ENCODE measurements around the gene MC1R. TPM values are rescaled to one million over a fixed set of nuclear protein-coding genes. Genes with fewer than 3 reads are reported as not detected.

Gene MC1R
- total RNA-seq, 2 experiments from 2014 or later = 2.0 to 2.5 TPM

DNA sequence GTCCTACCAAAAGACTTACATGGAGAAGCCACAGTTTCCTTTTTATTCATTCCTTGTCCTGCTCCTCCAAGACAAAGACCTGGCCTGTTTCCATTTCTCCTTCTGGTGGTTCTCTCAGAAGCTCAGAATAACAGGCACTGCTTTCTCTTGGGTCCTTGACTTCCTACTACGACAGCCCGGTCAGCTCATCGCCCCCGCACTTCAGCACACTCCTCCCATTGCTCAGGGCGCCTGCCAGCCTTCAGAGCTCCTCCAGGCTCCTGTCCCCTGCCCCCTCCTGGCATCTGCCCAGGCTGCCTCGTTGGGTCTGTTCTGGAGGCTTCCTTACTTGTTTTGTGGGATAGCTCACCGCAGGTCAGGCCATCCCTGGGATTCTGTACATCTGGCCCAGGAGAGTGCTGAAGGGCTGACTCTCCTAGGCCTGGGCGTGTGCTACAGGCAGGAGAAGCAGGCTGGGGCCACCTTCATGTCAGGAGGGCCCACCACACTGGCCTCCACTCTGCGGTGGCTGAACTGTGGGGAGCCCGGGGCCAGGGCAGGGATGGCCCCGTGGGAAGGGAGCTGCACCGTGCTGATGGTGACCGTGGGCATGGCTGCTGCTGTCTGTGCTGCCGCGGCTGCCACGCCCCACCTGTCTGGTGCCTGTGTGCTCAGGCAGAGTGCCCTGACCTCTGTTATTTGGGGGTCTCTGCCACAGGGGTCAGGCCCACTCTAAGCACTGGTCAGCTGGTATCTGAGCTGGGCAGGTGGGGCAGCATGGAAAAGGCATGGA is 27.6 kb upstream of the MC1R start:
- TF ChIP-seq, protein P1, sequence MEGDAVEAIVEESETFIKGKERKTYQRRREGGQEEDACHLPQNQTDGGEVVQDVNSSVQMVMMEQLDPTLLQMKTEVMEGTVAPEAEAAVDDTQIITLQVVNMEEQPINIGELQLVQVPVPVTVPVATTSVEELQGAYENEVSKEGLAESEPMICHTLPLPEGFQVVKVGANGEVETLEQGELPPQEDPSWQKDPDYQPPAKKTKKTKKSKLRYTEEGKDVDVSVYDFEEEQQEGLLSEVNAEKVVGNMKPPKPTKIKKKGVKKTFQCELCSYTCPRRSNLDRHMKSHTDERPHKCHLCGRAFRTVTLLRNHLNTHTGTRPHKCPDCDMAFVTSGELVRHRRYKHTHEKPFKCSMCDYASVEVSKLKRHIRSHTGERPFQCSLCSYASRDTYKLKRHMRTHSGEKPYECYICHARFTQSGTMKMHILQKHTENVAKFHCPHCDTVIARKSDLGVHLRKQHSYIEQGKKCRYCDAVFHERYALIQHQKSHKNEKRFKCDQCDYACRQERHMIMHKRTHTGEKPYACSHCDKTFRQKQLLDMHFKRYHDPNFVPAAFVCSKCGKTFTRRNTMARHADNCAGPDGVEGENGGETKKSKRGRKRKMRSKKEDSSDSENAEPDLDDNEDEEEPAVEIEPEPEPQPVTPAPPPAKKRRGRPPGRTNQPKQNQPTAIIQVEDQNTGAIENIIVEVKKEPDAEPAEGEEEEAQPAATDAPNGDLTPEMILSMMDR (IDR thresholded peaks at IDR 0.05) = no peak
- Mint-ChIP-seq H3K4me3 (no peak overlapping the region), H3K27ac (no peak overlapping the region), H3K27me3 (no peaks in the 10 kb centered on the region), H3K9me3 (no peaks in the 10 kb centered on the region), H3K4me1 (ENCODE audit: low read depth) (peaks cover 12% of the 10 kb centered on the region), H3K36me3 (ENCODE audit: low read depth) (peaks cover 35% of the 10 kb centered on the region)
- ChIA-PET CTCF (no interaction called here), POLR2A (interaction anchor here (0.7 kb wide), 1 partner anchor 18 kb away, joined by 4 read pairs; the partner anchor contains the start of gene TCF25)
- ATAC-seq = no peak
- intact Hi-C loops (cut with micrococcal nuclease) = no loop called here
- no peak for DNase-seq

DNA sequence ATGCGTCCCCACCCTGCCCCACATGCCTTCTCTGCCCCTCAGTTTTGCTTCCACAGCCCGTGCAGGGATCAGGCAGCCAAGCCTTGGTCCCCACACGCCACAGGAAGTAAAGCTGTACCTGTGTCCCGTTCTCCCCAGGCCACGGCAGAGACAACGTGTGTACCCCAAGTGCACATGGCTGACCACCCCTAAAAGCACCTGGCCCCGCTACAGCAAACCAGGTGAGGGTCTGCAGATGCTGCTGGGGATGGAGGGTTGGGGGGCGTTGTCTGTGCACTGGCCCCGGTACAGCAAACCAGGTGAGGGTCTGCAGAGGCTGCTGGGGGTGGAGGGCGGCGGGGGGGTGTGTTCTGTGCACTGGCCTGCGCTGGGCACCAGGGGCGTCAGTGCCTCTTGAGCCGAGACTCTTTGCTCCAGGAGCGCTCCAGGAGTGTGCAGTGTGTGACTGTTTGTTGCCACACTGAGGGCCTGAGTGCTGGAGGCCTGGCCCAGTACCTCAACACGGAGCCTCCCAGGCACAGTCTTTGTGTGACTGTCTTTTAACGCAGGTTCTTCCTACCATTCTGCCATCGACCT is 26.5 kb upstream of the MC1R start:
- ChIA-PET POLR2A (no interaction called here), CTCF (no interaction called here)
- intact Hi-C loops (cut with micrococcal nuclease) = no loop called here
- TF ChIP-seq, protein P1 (IDR thresholded peaks at IDR 0.05) = no peak
- Mint-ChIP-seq H3K4me1 (ENCODE audit: low read depth) (peaks cover 12% of the 10 kb centered on the region), H3K36me3 (ENCODE audit: low read depth) (peaks cover 33% of the 10 kb centered on the region), H3K27ac (no peak overlapping the region), H3K27me3 (no peaks in the 10 kb centered on the region), H3K4me3 (no peak overlapping the region), H3K9me3 (no peaks in the 10 kb centered on the region)
- no peak for DNase-seq
- no peak for ATAC-seq

DNA sequence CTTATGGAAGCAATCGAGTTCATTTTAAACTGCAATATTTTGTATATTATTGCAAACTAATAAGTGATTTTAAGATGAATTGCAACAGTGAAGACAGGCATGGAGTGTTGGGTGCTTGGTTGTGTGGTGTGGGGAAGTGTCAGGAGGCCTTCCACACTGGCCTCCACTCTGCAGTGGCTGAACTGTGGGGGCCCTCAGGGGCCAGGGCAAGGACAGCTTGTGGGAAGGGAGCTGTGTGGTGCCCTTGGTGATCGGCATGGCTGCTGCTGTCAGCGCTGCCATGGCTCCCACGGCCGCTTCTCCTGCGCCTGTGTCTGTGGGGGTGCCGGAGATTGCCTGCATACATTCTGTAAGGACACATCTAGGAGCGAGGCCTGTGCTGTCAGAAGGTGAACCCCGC is 26.0 kb upstream of the MC1R start:
- POLR2A ChIA-PET = no interaction called here
- Mint-ChIP-seq H3K27me3 (no peaks in the 10 kb centered on the region), H3K4me3 (no peak overlapping the region), H3K27ac (no peak overlapping the region), H3K9me3 (no peaks in the 10 kb centered on the region), H3K36me3 (ENCODE audit: low read depth) (peaks cover 29% of the 10 kb centered on the region), H3K4me1 (ENCODE audit: low read depth) (peaks cover 12% of the 10 kb centered on the region)
- DNase-seq (no peak), ATAC-seq (no peak)
- intact Hi-C loops (cut with micrococcal nuclease) = no loop called here
- CTCF ChIA-PET = no interaction called here
- TF ChIP-seq, protein P1 (IDR thresholded peaks at IDR 0.05) = no peak

DNA sequence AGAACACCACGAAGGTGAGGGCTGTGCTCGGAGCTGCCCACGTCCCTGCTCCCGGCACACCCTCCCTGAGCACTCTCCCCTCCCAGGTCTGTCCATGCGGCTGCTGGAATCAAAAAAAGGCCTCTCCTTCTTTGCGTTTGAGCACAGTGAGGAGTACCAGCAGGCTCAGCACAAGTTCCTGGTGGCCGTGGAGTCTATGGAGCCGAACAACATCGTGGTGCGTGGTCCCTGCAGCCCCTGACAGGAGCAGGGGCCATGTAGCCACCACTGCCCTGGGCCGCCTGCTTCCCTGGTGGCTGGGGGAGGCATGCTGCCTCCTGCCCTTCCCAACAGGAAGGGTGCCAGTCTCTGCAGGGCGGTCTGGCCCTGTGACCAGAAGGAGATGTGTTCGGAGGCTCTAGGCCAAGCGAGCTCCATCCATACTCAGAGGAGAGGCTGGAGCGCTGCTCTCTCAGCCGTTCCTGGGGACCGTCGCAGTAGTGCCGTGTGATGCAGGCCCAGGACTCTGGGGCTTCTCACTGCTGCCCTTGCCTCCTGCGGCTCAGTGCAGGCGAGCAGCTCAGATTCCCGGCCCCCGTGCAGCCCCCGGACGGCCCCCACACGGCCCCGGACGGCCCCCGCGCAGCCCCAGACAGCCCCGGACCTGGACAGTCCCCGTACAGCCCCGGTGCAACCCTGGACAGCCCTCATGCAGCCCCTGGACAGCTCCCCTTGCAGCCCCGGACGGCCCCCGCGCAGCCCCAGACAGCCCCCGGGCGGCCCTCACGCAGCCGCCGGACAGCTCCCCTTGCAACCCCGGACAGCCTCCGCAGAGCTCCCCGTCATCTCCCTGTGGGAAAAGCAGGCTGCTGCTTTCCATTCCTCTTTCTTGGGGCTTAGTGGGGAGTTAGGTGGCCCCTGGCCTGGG is 24.8 kb upstream of the MC1R start:
- intact Hi-C loops (cut with micrococcal nuclease) = no loop called here
- H3K36me3 Mint-ChIP-seq (ENCODE audit: low read depth) = peaks cover 25% of the 10 kb centered on the region
- no peak overlapping the region for H3K4me3 Mint-ChIP-seq
- TF ChIP-seq, protein P1 (IDR thresholded peaks at IDR 0.05) = no peak
- no peak overlapping the region for H3K27ac Mint-ChIP-seq
- CTCF ChIA-PET = interaction anchor here (1.0 kb wide), 1 partner anchor 16 kb away, joined by 3 read pairs; no protein-coding TSS in a partner anchor
- POLR2A ChIA-PET = interaction anchor here (1.1 kb wide), 2 partner anchors 10 to 61 kb away, joined by 3 read pairs; no protein-coding TSS in a partner anchor
- ATAC-seq (no peak), DNase-seq (no peak)
- no peaks in the 10 kb centered on the region for H3K9me3 Mint-ChIP-seq
- no peaks in the 10 kb centered on the region for H3K27me3 Mint-ChIP-seq
- peaks cover 12% of the 10 kb centered on the region for H3K4me1 Mint-ChIP-seq (ENCODE audit: low read depth)

Data from activated CD8-positive, alpha-beta T cell treated with anti-CD3 and anti-CD28 coated beads for 36 hours (primary cell).